ENCODE measurements around the gene PDE11A.

GRCh38 chr2:177584030-177584692, 488.4 kb downstream of the PDE11A start:
- TF ChIP-seq SP1 (IDR thresholded peaks at IDR 0.05) (no peak), SUZ12 (IDR thresholded peaks at IDR 0.05) (no peak), BHLHE40 (IDR thresholded peaks at IDR 0.05; ENCODE audit: borderline replicate concordance) (no peak), FOXA1 (IDR thresholded peaks at IDR 0.05) (no peak)
